Ectodermal cell (in vitro differentiated cells): ENCODE data around the gene RSPO4.

ENCODE experiments used
- H3K27ac ChIP-seq: 2 replicates; pipeline ENCODE4 v1.7.0; 2013; ENCODE audit warnings: mild to moderate bottlenecking, low read depth, low read length; ENCODE audit not compliant: insufficient read depth, poor library complexity, severe bottlenecking
- H3K27me3 ChIP-seq: 2 replicates; pipeline ENCODE4 v1.7.0; 2013; ENCODE audit warnings: mild to moderate bottlenecking, low read length; ENCODE audit not compliant: insufficient read depth, control insufficient read depth, poor library complexity, severe bottlenecking
- H3K36me3 ChIP-seq: one replicate; pipeline ENCODE4 v1.7.0; 2013; ENCODE audit warnings: low read length; ENCODE audit not compliant: control insufficient read depth, insufficient read depth
- H3K4me1 ChIP-seq: one replicate; pipeline ENCODE4 v1.7.0; 2013; ENCODE audit warnings: low read length; ENCODE audit not compliant: control insufficient read depth, insufficient read depth
- H3K4me3 ChIP-seq: 2 replicates; pipeline ENCODE4 v1.7.0; 2013; ENCODE audit warnings: low read depth, low read length, control low read depth; ENCODE audit not compliant: insufficient read depth
- H3K9me3 ChIP-seq: 2 replicates; pipeline ENCODE4 v1.7.0; 2013; ENCODE audit warnings: mild to moderate bottlenecking, low read length, moderate library complexity; ENCODE audit not compliant: control insufficient read depth
- WGBS, 2 experiments: methylation state at CpG; one replicate each; pipeline ENCODE4 v1.1.7; 2013; ENCODE audit warnings: missing lambda C conversion rate in 2 of 2; 5-methylcytosine and 5-hydroxymethylcytosine counted together

Gene RSPO4

DNA sequence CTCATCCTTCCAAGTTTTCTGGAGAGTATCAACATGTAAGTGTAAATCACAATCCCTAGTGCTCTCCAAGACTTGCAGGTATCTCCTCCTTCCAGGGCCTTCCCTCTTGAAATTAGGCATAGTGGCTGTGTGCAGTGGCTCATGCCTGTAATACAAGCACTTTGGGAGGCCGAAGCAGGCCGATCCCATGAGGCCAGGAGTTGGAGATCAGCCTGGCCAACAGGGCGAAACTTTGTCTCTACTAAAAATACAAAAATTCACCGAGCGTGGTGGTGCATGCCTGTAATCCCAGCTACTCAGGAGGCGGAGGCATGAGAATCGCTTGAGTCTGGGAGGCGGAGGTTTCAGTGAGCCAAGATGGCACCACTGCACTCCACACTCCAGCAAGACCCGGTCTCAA lies 76.6 kb downstream of the RSPO4 start:
- no peaks in the 10 kb centered on the region for H3K9me3 ChIP-seq
- WGBS, 2 experiments = 93% methylated on average over 9 of the region's 9 CpGs
- H3K36me3 ChIP-seq = no peaks in the 10 kb centered on the region
- H3K27me3 ChIP-seq = no peaks in the 10 kb centered on the region
- H3K4me1 ChIP-seq = no peaks in the 10 kb centered on the region
- no peak overlapping the region for H3K4me3 ChIP-seq
- no peak overlapping the region for H3K27ac ChIP-seq

DNA sequence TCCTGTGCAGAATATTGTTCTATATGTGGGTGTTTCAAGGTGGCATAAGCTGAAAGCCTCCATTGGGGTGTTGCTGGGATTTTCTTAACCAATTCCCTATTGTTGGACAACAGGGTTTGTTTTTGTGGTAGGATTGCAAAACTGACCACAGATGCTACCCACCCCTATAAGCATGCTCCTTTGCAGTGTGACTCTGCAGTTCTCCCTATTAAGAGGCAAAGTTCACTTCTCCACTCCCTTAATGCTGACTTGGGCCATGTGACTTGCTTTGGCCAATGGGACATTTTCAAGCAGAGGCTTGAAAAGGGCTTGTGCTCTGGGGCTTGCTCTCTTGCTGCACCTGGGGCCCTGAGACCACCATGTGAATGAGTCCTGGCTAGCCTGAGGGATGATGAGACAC lies 77.5 kb downstream of the RSPO4 start:
- Histone ChIP-seq H3K27me3 (no peaks in the 10 kb centered on the region), H3K4me3 (no peak overlapping the region), H3K4me1 (no peaks in the 10 kb centered on the region), H3K9me3 (no peaks in the 10 kb centered on the region), H3K36me3 (no peaks in the 10 kb centered on the region), H3K27ac (no peak overlapping the region)

DNA sequence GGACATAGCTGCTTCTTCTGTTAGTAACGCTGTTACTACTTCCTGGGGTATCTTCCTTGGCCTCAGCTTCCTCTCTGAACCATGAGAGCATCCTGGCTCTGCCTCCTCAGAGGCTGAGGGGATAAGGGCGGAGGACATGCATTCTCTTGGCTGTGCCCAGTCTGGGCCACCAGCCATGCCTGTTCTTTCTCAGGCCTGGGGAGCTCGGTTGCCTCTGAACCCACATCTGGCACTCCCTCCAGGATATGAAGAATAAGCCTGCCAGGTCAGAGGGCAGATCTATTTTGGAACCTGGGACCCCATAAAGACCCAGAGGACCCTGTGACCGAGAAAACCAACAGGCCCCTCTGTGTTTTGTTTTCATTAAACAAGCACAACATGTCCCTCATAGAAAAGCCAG lies 79.3 kb downstream of the RSPO4 start:
- no peaks in the 10 kb centered on the region for H3K27me3 ChIP-seq
- H3K36me3 ChIP-seq = no peaks in the 10 kb centered on the region
- H3K4me3 ChIP-seq = no peak overlapping the region
- no peaks in the 10 kb centered on the region for H3K4me1 ChIP-seq
- no peak overlapping the region for H3K27ac ChIP-seq
- no peaks in the 10 kb centered on the region for H3K9me3 ChIP-seq
- 85 to 93% methylated on average over 4 of the region's 4 CpGs for WGBS, 2 experiments

DNA sequence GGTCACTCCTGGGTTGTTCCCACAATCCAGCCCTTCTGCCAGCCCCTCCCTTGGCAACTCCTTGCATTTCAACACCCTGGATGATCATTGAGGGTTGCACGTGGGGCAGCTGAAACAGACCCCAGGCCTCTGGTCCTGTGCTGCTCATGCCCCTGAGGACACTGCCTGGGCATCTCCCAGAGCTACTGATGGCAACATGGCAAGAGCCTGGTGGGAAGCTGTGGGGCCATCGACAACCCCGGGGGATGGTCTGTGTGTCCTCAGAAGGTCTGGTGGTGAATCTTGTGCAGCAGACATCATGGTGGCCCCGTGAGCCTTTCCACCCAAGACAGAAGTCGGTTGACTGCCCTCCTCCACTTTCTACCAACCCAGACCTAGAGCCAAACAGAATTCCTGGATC lies 81.0 kb downstream of the RSPO4 start:
- WGBS, 2 experiments = 94 to 95% methylated on average over 5 of the region's 5 CpGs

DNA sequence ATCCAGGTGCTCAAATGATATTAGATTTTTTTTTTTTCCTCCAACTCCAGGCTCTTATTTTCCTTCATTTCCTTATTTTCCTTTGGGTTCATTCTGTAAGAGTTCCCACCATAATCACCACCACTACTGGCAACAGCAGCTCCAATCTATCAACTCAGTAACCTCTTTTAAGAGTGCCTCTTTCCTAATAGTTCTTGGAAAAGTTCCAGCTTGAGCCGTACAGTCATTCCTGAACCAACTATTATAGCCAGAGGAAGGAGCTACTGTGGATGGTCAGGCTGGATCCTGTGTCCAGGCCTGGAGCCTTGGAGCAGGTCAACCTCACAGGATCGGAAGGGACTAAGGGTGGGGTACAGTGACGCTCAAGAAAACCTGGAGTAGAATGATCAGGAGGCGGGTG lies 81.8 kb downstream of the RSPO4 start:
- no peaks in the 10 kb centered on the region for H3K9me3 ChIP-seq
- WGBS, 2 experiments = 96 to 97% methylated on average over 4 of the region's 4 CpGs
- H3K27me3 ChIP-seq = no peaks in the 10 kb centered on the region
- H3K4me3 ChIP-seq = no peak overlapping the region
- H3K27ac ChIP-seq = no peak overlapping the region
- H3K4me1 ChIP-seq = peaks cover 13% of the 10 kb centered on the region
- H3K36me3 ChIP-seq = no peaks in the 10 kb centered on the region

More for the DNA sequence above, 81.0 kb downstream of the RSPO4 start:
- H3K27me3 ChIP-seq = no peaks in the 10 kb centered on the region
- H3K9me3 ChIP-seq = no peaks in the 10 kb centered on the region
- H3K36me3 ChIP-seq = no peaks in the 10 kb centered on the region
- H3K4me1 ChIP-seq = peaks cover 5% of the 10 kb centered on the region
- no peak overlapping the region for H3K27ac ChIP-seq
- no peak overlapping the region for H3K4me3 ChIP-seq

DNA sequence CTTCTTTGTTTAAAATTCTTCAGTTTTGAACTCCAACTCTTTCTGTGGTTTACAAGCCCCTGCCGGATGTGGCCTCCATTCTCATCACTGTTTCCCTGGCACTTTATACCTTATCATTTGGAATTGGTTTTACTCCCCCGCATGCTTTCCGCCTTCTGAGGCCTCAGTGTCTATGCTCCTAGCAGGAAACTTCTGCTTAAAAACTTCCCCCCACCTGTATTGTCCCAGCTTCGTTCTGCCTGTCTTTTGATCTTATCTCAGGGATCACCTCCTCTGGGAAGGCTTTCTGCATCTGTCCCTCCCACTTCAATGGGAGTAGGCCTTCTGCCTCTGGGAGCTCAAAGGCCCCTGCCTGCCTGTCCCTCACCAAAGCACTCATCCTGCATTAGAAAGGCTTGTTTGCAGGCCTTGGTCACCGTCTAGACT lies 82.6 kb downstream of the RSPO4 start:
- H3K4me1 ChIP-seq = peaks cover 15% of the 10 kb centered on the region
- H3K36me3 ChIP-seq = no peaks in the 10 kb centered on the region
- no peak overlapping the region for H3K27ac ChIP-seq
- no peaks in the 10 kb centered on the region for H3K27me3 ChIP-seq
- 71 to 75% methylated on average over 5 of the region's 5 CpGs for WGBS, 2 experiments
- H3K9me3 ChIP-seq = no peaks in the 10 kb centered on the region
- H3K4me3 ChIP-seq = no peak overlapping the region

DNA sequence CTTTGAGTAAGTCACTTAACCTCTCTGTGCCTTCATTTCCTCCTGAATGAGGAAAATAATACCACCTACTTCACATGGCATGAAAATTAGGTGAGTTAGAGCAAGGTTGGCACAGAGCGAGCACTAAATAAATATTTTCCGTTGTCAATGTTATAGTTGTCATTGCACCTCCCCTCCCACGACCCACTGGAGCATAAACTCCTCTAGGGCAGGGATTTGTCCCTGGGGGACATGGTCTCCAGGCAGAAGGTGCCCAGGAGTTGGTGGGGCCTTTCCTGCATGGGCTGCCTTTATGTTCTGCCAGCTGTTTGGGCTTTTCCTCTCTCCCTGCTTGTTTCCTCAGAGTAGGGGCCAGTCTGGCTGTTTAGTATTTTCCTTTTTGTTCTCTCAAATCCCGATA lies 84.7 kb downstream of the RSPO4 start:
- 87 to 92% methylated on average over 4 of the region's 4 CpGs for WGBS, 2 experiments
- H3K4me3 ChIP-seq = no peak overlapping the region
- no peaks in the 10 kb centered on the region for H3K36me3 ChIP-seq
- no peaks in the 10 kb centered on the region for H3K9me3 ChIP-seq
- no peak overlapping the region for H3K27ac ChIP-seq
- peaks cover 15% of the 10 kb centered on the region for H3K4me1 ChIP-seq
- no peaks in the 10 kb centered on the region for H3K27me3 ChIP-seq

DNA sequence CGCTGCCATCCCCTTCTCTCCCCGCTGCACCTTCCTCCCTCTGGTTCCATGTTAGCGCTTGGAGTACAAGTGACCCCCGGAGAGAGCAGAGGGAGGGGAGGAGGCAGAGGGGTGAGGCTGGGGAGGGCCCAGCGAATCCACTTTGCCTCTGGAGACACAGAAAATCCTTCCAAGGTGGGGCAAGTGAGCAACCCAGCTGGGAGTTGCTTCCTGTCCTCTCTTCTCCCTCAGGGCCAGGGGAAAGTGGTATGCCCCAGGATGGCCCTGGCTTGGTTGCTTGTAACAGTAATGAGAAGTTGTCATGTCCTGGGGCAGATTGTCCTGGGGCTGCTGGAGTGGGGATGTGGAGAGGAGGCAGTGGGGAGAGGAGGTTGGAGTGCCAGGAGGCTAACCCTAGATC lies 85.3 kb downstream of the RSPO4 start:
- no peaks in the 10 kb centered on the region for H3K9me3 ChIP-seq
- no peaks in the 10 kb centered on the region for H3K27me3 ChIP-seq
- H3K27ac ChIP-seq = no peak overlapping the region
- WGBS, 2 experiments = 30 to 39% methylated on average over 5 of the region's 5 CpGs
- H3K36me3 ChIP-seq = no peaks in the 10 kb centered on the region
- H3K4me3 ChIP-seq = no peak overlapping the region
- H3K4me1 ChIP-seq = peaks cover 15% of the 10 kb centered on the region

DNA sequence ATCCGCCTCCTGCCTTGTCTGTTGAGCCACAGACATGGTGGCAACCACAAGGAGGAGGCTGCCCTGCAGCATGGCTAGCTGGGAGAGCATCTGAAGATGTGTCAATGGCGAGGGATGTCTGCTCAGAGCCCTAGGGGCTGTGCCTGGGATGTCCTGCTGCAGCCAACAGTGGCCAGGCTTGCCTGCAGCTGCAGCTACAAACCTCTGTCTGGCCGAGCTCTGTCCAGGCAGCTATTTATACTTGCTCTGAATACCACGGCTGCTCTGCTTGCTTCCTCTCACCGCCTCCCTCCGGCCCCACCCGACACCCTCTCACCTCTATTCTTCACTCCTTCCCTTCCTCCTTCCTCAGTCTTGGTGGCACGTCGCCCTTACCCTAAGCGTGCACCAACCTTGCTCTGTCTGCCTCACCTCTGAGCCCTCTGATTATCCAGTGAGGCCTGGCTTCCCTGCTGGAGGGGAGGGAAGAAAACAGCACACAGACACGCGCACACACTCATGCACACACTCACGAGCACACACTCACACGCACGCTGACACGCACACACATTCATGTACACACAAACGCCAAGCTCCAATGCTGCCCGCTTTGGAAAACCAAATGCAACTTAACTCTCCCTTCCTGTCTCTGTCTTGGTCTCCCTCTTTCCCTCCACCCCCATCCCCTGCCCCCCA lies 85.8 kb downstream of the RSPO4 start, which contains the start of gene ANGPT4:
ANGPT4 (minus strand) TSS at position 210 of the 675 bp plus-strand sequence; CDS start at position 90, 120 bp downstream.
- WGBS, 2 experiments = 63 to 67% methylated on average over 18 of the region's 18 CpGs
- Histone ChIP-seq H3K27ac (no peak within 1 kb of the TSS), H3K27me3 (no peaks in the 10 kb centered on the region)

DNA sequence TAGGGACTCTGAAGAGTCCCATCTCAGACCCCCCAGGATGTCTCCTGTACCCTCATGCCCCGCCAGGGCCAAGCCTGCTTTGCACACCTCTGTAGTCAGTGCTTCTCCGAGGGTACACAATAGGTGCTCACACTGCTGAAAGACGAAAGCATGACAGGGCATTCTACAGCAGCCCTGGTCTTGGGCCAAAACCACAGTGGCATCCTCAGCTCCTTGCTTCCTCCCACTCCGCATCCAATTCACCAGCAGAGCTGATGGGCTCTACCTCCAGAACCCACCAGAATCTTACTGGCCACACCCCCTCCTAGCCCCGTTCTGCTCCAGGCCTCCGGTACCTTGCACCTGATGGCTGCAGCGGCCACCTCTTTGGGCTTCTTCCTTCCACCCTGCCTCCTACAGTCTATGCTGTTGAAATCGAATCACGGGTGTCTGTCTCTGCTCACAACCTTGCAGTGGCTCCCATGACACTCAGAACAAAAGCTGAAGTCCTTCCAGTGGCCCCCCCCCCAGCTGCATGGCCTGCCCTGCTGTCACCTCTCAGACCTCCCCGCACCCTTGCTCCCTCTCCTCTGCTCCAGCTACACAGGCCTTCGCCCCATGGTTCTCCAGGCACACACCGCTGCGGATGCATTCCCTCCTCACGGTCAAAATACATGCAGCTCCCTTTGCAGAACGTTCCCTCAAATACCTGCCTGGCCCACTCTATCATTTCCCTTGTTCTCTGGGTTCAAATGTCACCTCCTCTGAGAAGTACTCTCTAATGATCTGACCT lies 87.2 kb downstream of the RSPO4 start:
- WGBS, 2 experiments = 86 to 89% methylated on average over 15 of the region's 15 CpGs
- Histone ChIP-seq H3K36me3 (no peaks in the 10 kb centered on the region), H3K27me3 (no peaks in the 10 kb centered on the region), H3K4me1 (peaks cover 18% of the 10 kb centered on the region), H3K9me3 (no peaks in the 10 kb centered on the region), H3K4me3 (no peak overlapping the region), H3K27ac (no peak overlapping the region)

More for the DNA sequence above, 85.8 kb downstream of the RSPO4 start, which contains the start of gene ANGPT4:
- Histone ChIP-seq H3K4me3 (no peak within 1 kb of the TSS), H3K4me1 (peaks cover 15% of the 10 kb centered on the region), H3K36me3 (no peaks in the 10 kb centered on the region), H3K9me3 (no peaks in the 10 kb centered on the region)
